HUDEP-2 (cell line): ENCODE measurements around the gene RTF2.
"Not testable (repeated sequence)": the region's sequence is repeated elsewhere in the genome, so short reads cannot be mapped to it uniquely, and the experiment has no call there.

Experiments
- DNase-seq, 76 experiments: peaks; one replicate each; lab custom pipeline; 2025; ENCODE audit not compliant: unreplicated experiment in 76 of 76; lab: John Stamatoyannopoulos, UW

RTF2 gene

DNA sequence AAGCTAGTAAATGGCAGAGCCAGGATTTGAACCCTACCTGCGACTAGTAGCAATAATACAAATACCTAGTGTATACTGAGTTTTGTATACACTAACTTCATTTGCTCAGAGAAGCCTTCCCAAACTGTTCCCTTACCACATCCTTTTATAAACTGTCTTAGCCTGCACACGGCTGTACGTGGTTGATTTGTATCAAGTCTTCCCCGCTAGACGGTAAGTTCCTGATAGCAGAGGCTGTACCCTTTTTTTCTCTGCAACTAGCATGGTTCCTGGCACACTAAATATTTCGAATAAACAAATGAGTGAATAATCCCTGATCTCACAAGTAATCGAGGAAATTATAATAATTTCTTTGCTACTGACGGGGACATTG, 636 bp downstream of the RTF2 start:
- DNase-seq, result peak in 1 of 76 experiments; percentile 9

DNA sequence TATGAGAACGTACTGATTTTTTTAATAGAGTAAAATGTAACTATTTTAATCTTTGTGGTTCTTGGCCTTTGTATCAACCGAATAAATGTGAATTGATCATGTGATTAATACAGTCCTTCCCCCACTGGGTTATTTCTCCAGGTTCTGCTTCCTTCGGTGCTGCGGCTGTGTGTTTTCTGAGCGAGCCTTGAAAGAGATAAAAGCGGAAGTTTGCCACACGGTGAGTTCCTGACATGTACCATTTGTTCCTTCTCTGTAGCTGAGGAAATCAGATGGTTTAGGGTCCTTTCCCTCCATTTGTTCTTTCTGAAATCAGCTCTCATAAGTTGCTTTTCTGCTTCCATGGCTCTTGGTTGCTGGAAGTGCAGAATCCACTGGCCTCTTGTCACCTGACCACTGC, 15.5 kb downstream of the RTF2 start:
- DNase-seq, result no peak

DNA sequence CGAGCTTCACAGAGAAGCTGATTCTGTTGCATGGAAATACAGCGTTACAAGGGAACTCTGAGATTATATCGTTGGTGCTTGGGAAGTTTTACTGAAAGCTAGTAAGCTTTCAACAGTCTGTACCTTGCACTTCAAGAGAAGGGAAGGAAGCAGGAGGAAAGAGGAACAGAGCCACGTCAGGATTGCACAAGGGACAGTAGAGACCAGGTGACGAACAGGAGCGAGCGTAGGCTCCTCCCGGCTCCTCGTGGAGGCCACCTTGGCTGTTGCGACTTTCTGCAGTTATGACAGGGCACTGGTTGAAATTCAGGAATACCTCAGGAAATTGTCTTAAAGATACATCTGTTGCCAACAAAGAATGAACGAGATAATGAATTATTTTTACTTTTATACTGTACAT, 18.8 kb downstream of the RTF2 start:
- no peak for DNase-seq

DNA sequence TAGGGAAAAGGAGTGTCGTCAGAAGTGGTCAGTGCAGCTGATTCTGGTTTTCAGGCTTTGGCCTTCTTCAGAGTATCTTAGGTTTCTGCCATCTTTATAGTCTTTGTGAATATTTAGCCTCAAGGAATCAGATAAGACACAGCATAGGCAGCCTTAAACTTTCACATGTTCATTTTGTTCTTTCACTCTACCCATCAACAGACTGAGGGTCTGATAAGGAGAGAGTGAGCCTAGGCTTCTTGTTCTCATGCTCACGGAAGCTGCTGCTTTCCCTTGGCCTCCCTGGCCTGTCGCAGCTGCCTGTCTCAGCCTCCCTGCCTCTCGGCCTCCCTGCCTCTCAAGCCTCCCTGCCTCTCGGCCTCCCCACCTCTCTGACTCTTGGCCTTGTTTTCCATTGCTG, 20.1 kb downstream of the RTF2 start:
- peak in 4 of 76 experiments; percentile 4 to 24 (median 7) for DNase-seq

DNA sequence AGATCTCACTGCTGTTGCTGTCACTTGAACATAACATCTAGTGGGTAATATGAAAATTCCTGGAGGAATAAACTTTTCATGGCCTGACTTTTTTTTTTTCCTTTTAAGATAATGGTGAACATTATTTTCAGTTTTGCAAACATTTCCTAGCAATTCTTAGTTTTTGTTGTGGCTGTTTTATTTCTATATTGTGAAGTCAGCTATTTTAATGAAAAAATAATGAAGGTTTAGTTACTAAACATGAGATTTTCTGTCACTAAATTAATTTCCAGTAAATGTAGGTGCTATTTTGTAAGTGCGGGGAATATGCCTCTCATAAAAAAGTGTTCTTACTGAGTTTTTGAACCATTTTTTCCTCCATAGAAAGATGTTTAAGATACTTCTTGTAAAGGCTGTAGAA, 32.7 kb downstream of the RTF2 start:
- DNase-seq, result no peak

DNA sequence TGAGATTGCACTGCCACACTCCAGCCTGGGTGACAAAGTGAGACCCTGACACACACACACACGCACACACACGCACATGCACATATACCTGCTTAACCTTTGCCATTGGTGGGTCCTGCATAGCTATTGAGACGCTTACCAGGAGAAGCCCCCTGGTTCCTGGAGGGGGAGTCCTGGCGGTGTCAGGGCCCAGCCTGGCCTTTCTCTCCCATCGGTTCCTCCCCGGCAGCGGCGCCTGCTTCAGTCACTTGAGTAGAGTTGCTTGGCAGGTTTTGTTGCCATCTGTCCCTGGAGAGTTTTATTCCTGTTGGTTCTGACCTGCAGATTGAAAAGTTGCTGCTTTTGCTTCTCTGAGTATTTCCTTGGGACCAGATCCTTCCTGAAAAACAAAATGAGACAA, 35.5 kb downstream of the RTF2 start:
- no peak for DNase-seq

DNA sequence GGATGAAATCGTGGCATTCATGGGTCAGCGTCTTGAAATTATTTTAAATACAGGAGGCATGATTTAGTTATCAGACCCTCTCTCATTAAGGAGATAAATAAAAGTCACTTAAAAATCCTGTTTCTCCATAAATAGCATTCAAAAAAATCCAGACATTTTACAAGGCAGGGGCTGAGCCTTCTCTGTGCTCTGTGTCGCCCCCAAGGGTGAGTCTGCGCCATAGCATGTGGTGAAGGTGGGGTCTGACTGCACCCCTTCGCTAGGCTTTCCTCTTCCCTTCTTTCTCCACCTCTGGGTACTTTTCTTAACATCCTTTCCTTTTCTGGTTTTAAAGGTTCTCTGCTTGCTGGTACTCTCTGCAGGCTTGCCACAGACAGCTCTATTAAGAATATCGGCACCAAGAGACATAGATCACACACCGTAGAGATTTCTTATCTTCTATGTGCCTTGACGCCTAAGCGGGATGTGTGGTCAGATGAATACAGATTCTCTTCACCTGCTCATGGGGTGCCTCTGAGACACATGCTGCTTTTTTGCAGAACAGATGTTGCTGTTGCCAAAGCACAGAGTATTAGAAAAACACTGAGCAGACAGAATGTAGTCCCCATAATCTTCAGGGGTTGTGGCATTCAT, 36.1 kb downstream of the RTF2 start:
- DNase-seq, result peak in 2 of 76 experiments; percentile 2 to 6

DNA sequence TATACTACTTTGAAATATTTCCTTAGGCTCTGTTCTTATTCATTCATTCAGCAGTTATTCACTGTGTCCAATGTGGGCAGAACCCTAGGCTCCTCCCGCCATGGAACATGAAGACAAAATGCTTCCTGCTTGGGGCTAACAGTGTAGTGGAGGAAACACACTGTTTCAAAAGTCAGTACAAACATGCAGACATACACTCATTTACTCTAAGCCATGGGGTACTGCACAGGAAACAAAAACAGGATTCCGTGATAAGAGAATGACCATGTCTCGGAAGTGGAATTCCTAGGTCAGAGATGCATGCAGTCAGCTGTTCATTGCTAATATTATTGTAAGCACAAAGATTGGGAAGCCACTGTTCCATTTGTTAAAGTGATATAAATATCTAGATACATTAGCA, 37.7 kb downstream of the RTF2 start:
- DNase-seq, result no peak

DNA sequence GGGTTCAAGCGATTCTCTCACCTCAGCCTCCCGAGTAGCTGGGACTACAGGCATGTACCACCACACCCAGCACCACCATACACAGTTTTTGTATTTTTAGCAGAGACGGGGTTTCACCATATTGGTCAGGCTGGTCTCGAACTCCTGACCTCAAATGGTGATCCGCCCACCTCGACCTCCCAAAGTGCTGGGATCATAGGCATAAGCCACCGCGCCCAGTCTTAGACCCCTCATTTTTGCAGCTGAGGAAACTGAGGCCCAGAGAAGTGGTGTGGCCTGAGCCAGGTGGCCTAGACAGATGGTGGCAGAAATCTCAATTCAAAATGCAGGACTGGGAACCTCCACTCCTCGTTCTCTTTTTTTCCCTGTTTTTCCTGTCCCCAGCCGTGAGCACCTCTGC, 43.5 kb downstream of the RTF2 start:
- no peak for DNase-seq

DNA sequence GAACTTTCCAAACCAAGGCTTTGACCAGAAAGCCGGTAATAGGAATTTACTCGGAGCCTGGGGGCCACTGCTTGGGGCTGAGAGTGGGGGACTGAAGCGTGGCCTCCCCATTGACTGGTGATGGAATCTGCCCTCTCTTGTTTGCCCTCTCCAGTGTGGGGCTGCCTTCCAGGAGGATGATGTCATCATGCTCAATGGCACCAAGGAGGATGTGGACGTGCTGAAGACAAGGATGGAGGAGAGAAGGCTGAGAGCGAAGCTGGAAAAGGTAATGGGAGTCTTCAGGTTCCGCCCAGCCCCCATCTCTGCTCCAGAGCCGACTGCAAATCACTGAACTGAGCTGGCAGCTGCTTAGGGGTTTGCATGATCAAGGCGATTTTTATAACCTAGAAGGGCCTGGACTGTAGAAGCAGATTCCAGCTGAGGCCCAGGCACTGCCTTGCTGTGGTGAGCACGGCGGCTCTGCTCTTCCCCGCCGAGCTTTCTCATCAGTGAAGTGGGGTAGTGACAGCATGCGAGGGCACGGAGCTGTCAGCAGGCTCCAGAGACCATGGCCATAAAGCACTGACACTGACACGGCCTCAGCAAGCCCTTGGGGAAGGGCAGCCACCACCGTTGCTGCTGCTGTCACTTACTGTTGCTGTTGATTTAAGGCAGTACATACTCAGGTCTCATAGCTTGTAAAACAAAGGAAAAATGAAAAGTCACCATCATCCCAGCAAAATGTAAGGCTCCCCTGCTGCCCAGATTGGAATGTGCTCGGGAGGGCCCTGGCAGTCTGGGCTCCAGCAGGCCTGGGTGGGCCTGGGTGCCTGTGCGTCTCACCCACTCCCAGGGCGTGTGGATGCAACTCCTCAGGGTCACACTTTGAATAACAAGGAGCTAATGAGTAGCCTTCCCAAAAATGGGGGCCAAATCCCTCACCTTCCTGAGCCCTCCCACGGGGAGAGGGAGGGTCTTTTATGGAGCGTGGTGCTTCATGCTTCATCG, 45.0 kb downstream of the RTF2 start:
- no peak for DNase-seq

DNA sequence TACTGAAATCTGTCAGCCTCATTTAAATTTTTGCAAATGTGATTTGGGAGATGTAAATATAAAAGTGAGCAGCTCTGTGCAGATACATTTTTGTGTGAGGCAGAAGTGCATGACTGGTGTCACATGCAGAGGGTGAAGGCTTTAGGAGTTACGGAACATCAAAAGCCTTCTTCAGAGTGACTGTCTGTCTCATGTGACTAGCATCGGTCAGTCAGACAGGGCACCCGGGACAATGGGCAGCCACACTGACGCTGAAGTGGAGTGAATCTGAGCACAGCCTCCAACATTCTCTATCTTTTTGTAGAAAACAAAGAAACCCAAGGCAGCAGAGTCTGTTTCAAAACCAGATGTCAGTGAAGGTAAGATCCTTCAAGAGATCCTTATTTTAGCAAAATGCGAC, 48.2 kb downstream of the RTF2 start:
- no peak for DNase-seq

DNA sequence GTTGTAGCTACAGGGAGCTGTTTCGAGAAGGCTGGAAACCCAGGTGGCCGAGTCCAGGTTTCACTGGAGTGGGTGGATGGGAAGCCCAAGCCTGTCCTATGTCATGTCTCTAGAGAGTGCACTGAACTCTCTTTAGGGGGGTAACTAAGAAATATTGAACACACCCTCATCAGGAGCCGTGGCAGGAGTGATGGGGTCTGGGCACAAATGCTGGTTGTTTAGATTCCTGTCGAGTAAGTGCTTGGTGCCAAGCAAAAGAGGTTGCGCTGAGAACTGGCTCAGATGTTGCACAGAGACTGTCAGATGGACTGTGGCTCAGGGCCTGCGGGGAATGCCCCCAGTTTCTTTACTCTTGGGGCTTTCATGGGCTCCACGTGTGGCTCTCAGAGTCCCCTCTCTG, 48.8 kb downstream of the RTF2 start:
- DNase-seq, result no peak

DNA sequence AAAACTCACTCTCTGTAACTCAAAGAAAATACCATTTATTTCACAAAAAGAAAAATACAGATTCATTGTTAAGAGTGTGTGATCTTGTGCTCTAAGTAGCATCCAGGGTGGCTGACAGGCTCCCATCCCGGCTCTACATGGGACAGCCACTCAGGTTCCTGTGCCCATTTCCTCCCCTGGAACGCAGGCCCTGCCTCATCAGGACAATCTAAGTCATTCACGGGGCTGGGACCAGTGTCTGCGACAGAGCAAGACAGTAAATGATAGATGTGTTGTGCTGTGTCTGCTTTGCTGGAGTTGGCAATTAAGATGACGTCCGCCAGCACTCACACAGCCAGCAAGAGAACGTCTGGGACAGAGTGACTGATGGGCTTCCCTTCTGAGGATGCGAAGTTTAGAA, 49.2 kb downstream of the RTF2 start:
- DNase-seq, result no peak

DNA sequence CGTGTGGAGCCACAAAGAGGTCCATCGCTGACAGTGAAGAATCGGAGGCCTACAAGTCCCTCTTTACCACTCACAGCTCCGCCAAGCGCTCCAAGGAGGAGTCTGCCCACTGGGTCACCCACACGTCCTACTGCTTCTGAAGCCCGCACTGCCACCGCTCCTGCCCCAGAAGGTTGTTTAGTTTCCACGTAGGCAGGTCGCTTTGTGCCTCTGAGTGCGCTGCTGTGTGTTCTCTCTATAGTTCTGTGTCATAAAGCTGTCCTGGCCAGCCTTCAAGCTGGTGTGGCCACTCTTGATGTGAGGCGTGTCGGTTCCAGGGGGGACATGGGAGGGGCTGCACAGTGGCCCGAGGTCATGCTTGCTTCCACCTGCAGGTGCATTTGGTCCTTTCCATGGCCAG, 49.7 kb downstream of the RTF2 start:
- DNase-seq, result no peak

DNA sequence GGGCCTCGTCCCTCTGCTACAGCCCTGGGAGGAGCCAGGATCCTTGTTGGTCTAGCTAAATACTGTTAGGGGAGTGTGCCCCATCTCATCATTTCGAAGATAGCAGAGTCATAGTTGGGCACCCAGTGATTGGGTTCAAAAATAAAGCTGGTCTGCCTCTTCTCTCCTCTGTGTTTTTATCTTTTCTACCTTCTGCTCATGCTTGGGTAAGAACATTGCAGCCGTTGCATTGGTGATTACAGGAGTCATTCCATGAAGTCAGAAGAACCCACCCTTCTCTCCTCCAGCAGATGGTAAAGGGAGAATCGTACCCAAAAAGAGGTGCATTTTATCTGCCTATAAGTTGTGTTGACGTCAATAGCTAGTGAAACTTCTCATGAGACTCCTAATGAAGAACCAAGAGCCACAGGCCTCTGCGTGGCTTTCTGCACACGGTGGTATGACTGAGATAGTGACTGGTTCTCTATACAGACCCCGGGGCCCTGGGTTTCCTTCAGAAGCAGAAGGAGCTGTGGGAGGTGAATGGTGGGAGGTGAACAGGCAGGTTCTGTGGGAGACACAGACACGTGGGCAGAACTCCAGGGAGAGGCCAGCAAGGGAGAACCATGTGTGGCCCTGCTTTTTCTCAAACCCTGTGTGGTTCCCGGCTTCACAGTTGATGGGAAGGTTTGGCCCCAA, 50.4 kb downstream of the RTF2 start:
- DNase-seq, result peak in 1 of 76 experiments; percentile 6

DNA sequence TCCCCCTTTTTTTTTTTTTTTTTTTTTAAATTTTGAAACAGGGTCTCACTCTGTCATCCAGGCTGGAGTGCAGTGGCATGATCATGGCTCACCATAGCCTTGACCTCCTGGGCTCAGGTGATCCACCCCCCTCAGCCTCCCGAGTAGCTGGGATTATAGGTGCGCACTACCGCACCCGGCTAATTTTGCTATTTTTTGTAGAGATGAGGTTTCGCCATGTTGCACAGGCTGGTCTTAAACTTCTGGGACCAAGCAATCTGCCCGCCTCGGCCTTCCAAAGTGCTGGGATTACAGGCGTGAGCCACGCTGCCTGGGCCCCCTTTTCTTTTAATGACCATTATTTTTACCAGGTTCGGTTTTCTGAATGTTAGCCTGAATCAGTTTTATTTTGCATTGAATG, 51.1 kb downstream of the RTF2 start:
- no peak for DNase-seq

DNA sequence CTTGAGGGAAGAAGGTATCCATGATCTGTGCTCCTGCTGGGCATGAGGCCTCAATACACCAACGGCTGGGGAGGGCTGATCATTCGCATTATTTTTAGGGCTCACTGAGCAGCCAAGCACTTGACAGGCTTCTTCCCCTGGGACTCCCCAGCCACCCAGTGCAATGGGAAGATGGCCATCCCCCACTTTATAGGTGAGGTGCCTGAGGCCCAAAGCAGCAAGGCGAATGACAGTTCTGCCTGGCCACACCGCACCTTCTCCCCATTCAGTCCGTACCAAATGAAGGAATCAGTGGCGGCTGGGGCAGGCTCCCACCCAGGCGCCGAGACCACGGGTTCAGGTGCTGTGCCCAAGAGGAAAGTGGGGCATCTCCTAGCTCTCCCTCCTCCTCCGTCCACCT, 51.8 kb downstream of the RTF2 start:
- DNase-seq, result no peak

DNA sequence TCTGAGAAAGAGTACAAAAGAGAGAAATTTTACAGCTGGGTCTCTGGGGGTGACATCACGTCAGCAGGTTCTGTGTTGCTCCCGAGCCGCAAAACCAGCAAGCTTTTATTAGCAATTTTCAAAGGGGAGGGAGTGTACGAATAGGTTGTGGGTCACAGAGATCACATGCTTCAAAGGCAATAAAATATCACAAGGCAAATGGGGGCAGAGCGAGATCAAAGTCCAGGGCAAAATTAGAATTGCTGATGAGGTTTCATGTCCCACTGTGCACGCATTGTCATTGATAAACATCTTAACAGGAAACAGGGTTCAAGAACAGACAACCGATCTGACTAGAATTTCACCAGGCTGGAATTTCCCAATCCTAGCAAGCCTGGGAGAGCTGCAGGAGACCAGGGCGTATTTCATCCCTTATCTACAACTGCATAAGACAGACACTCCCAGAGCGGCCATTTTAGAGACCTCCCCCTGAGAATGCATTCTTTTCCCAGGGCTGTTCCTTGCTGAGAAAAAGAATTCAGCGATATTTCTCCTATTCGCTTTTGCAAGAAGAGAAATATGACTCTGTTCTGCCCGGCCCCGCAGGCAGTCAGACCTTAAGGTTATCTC, 52.4 kb downstream of the RTF2 start:
- not testable (repeated sequence) for DNase-seq

DNA sequence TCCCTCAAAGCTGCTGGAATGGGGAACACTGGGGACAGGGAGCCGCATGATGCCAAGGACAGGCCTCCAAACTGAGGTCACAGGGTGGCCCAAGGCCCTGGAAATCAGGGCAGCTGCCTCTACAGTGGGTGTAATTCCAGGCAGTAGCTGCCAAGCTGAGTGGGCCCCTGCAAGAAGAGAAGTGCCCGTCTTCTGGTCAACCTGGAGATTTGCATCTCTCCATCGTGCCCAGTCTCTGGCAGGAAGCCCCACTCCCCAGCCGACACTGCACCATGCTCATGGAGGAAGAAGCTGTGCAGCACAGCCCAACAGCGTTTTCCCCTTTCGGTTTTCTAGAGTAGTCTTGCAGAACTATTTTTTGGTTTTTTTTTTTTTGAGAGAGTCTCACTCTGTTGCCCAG, 53.9 kb downstream of the RTF2 start:
- DNase-seq, result no peak

DNA sequence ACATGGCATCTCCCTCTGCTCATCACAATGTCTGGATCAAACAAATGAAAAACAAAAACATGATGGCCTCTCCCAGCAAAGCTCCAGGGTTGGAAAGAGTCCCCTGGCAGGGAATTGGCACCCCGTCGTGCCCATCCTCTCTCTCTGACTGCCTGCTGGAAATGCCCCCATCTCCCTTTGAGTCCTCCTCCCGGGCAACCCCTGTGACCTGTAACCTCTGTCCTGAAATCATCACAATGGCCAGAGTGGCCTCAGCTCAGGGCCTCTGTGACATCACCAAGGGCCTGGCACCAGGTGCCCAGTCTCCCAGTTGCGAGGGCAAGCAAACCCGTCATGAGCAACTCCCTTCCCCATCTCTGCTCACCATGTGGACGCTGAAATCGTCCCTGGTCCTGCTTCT, 56.0 kb downstream of the RTF2 start, which contains the start of gene FAM209A:
TSS of gene FAM209A (plus strand) at position 301 of the 400 bp plus-strand sequence. CDS start at position 366, 65 bp downstream.
- not testable (repeated sequence) for DNase-seq

DNA sequence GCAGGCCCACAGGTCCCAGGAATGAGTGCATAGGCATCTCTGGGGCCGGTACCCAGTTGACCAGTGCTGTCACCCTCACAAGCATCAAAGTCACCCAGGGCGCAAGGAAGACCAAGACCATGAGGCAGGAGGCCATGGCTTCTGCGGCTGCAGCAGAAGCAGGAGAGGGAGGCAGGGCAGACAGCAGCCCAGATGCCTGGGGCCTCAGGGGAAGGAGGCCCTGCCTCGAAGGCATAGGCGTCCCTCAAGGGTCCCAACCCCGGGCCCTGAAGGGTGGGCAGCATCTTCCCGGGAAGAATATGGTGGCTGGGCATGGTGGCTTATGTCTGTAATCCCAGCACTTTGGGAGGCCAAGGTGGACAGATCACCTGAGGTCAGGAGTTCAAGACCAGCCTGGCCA, 59.1 kb downstream of the RTF2 start:
- no peak for DNase-seq
